HepG2 (cell line): ENCODE results near the gene LUC7L. TPM values are rescaled to one million over a fixed set of nuclear protein-coding genes. Genes with fewer than 3 reads are reported as not detected.

Experiments
- ARNT ChIP-seq: fragments of 450-650 bp; IDR thresholded peaks from 2 replicates; pipeline ENCODE4 v1.6.1; 2017
- HNRNPL ChIP-seq: fragments of 200-400 bp; formaldehyde crosslinking; IDR thresholded peaks from 2 replicates; pipeline ENCODE4 v1.6.1; 2017; ENCODE audit warnings: mild to moderate bottlenecking, low read depth, low read length
- LCORL ChIP-seq, 2 experiments: fragments of 450-650 bp in 1 of 2; sonication (generic) in 1 of 2; formaldehyde crosslinking in 1 of 2; IDR thresholded peaks; 2 replicates each; pipeline versions ENCODE4 v1.5.0 to v1.6.1; 2017 to 2020; ENCODE audit warnings: antibody characterized with exemption in 1 of 2, missing genetic modification reagents in 1 of 2
- MYC ChIP-seq: sonication (generic); formaldehyde crosslinking; IDR thresholded peaks from 2 replicates; pipeline ENCODE4 v1.9.0; 2021; ENCODE audit warnings: missing genetic modification reagents, borderline replicate concordance
- NPAS2 ChIP-seq: sonication (generic); formaldehyde crosslinking; IDR thresholded peaks from 2 replicates; pipeline ENCODE4 v1.8.0; 2022; ENCODE audit warnings: mild to moderate bottlenecking, missing genetic modification reagents, borderline replicate concordance
- SCMH1 ChIP-seq: sonication (generic); formaldehyde crosslinking; IDR thresholded peaks from 2 replicates; pipeline ENCODE4 v1.9.0; 2021; ENCODE audit warnings: missing genetic modification reagents, mild to moderate bottlenecking, borderline replicate concordance
- SRSF4 ChIP-seq: fragments of 200-400 bp; formaldehyde crosslinking; IDR thresholded peaks from one replicate; pipeline ENCODE4 v1.6.1; 2018; ENCODE audit warnings: mild to moderate bottlenecking, low read depth, low read length, moderate library complexity; ENCODE audit not compliant: poor library complexity, severe bottlenecking
- YY1 ChIP-seq: IDR thresholded peaks from 2 replicates; pipeline ENCODE4 v1.6.1; 2011; ENCODE audit warnings: low read length, low read depth, moderate library complexity, mild to moderate bottlenecking; ENCODE audit not compliant: insufficient read depth, insufficient replicate concordance
- ZNF563 ChIP-seq: sonication (generic); formaldehyde crosslinking; IDR thresholded peaks from 2 replicates; pipeline ENCODE4 v1.8.0; 2022; ENCODE audit warnings: mild to moderate bottlenecking, moderate library complexity, missing genetic modification reagents
- ZNF570 ChIP-seq: sonication (generic); formaldehyde crosslinking; IDR thresholded peaks from 2 replicates; pipeline ENCODE4 v1.4.0; 2020; ENCODE audit warnings: mild to moderate bottlenecking, missing genetic modification reagents, borderline replicate concordance
- ZNF879 ChIP-seq: sonication (generic); formaldehyde crosslinking; IDR thresholded peaks from 2 replicates; pipeline ENCODE4 v1.8.1; 2023; ENCODE audit warnings: missing genetic modification reagents
- polyA plus RNA-seq, 8 experiments: library from polyadenylated mRNA; depleted of rRNA in 3 of 8; stranded (reverse) in 7 of 8; unstranded in 1 of 8; fragments of >200 nt; fragmentation: Illumina TruSeq in 4 of 8; extraction: Trizol in 4 of 8; gene quantifications; 2 replicates each; pipeline versions ENCODE4 v1.2.1 to v1.2.3, GENCODE V29; 2011 to 2016; ENCODE audit warnings: low read depth in 4 of 8, missing spikeins in 1 of 8, mixed read lengths in 1 of 8; ENCODE audit not compliant: insufficient read depth in 1 of 8
- total RNA-seq, 5 experiments: library from RNA; depleted of rRNA; stranded (reverse); fragments of >200 nt; fragmentation: Illumina TruSeq; extraction: Trizol; gene quantifications; 2 replicates each; pipeline ENCODE4 v1.2.3, GENCODE V29; 2016; ENCODE audit warnings: low read depth in 1 of 5
- TF ChIP-seq, protein P1 (sequence below): sonication (generic); formaldehyde crosslinking; IDR thresholded peaks from 2 replicates; pipeline ENCODE4 v1.5.0; 2020; ENCODE audit warnings: mild to moderate bottlenecking, missing genetic modification reagents, borderline replicate concordance
- TF ChIP-seq, protein P2 (sequence below): sonication (generic); formaldehyde crosslinking; IDR thresholded peaks from 2 replicates; pipeline ENCODE4 v1.4.0; 2020; ENCODE audit warnings: missing genetic modification reagents
- TF ChIP-seq, protein P3 (sequence below): sonication (generic); formaldehyde crosslinking; IDR thresholded peaks from 2 replicates; pipeline ENCODE4 v1.5.0; 2020; ENCODE audit warnings: mild to moderate bottlenecking, missing genetic modification reagents

LUC7L gene
- total and polyA plus RNA-seq, 2 of the 13 experiments (the other 11 are each of a cell fraction or from before 2014, with no cell fraction given) = 48.7 to 56.9 TPM

DNA sequence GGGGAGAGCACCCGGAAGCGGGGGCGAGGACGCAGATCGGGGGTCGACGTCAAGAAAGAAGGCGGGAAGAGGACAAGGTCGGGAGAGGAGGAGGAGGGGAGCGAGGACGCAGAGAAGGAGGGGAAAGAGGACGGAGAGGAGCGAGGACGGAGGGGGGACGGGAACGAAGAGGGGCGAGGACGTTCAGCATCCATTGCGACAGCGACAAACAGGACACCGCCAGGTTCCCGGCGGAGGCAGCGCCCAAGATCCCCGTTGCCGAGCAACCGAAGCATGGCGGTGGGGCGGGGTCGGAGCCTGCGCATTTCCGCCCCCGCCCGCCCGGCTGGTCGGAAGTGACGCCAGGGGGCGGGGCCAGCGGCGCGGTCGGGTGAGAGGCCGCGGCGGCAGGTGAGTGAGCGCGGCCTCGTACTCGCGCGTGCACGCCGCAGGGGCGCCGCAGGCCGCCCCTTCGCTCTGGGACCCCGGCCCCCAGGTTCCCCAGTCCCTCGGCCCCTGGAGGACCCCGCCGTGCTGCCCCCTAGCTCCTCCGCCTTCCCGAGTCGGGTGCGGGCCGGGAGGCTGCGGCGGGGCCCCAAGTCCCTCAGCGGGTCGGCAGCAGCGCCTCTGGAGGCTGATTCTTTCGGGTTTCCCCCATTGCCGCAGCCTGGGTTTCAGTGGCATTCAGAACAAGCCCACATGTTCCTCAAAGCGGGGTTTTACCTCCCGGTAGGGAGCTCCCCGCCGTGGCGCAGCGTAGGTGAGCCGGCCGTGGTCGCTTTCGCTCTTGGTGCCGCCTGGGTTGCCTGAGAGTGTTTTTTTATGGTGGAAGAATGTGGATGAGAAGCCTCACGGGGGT is 5.4 kb upstream of the LUC7L start, which contains the start of gene FAM234A (continued):
- TF ChIP-seq, protein P1, sequence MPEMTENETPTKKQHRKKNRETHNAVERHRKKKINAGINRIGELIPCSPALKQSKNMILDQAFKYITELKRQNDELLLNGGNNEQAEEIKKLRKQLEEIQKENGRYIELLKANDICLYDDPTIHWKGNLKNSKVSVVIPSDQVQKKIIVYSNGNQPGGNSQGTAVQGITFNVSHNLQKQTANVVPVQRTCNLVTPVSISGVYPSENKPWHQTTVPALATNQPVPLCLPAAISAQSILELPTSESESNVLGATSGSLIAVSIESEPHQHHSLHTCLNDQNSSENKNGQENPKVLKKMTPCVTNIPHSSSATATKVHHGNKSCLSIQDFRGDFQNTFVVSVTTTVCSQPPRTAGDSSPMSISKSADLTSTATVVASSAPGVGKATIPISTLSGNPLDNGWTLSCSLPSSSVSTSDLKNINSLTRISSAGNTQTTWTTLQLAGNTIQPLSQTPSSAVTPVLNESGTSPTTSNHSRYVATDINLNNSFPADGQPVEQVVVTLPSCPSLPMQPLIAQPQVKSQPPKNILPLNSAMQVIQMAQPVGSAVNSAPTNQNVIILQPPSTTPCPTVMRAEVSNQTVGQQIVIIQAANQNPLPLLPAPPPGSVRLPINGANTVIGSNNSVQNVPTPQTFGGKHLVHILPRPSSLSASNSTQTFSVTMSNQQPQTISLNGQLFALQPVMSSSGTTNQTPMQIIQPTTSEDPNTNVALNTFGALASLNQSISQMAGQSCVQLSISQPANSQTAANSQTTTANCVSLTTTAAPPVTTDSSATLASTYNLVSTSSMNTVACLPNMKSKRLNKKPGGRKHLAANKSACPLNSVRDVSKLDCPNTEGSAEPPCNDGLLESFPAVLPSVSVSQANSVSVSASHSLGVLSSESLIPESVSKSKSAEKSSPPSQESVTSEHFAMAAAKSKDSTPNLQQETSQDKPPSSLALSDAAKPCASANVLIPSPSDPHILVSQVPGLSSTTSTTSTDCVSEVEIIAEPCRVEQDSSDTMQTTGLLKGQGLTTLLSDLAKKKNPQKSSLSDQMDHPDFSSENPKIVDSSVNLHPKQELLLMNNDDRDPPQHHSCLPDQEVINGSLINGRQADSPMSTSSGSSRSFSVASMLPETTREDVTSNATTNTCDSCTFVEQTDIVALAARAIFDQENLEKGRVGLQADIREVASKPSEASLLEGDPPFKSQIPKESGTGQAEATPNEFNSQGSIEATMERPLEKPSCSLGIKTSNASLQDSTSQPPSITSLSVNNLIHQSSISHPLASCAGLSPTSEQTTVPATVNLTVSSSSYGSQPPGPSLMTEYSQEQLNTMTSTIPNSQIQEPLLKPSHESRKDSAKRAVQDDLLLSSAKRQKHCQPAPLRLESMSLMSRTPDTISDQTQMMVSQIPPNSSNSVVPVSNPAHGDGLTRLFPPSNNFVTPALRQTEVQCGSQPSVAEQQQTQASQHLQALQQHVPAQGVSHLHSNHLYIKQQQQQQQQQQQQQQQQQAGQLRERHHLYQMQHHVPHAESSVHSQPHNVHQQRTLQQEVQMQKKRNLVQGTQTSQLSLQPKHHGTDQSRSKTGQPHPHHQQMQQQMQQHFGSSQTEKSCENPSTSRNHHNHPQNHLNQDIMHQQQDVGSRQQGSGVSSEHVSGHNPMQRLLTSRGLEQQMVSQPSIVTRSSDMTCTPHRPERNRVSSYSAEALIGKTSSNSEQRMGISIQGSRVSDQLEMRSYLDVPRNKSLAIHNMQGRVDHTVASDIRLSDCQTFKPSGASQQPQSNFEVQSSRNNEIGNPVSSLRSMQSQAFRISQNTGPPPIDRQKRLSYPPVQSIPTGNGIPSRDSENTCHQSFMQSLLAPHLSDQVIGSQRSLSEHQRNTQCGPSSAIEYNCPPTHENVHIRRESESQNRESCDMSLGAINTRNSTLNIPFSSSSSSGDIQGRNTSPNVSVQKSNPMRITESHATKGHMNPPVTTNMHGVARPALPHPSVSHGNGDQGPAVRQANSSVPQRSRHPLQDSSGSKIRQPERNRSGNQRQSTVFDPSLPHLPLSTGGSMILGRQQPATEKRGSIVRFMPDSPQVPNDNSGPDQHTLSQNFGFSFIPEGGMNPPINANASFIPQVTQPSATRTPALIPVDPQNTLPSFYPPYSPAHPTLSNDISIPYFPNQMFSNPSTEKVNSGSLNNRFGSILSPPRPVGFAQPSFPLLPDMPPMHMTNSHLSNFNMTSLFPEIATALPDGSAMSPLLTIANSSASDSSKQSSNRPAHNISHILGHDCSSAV (CRISPR knock-in tag) = no peak
- TF ChIP-seq YY1 (peak; percentile 87), HNRNPL (no peak), ZNF570 (CRISPR knock-in tag) (no peak), MYC (peak; percentile 65; the same call in 1 of the 2 replicates), ZNF563 (CRISPR knock-in tag) (peak; percentile 83; the same call in 1 of the 2 replicates), SCMH1 (CRISPR knock-in tag) (no peak), ARNT (no peak), NPAS2 (no peak), SRSF4 (no peak), ZNF879 (no peak), LCORL (IDR thresholded peaks at IDR 0.05) (no peak), LCORL (CRISPR knock-in tag; IDR thresholded peaks at IDR 0.05) (no peak; the same call in 1 of the 2 replicates)
- TF ChIP-seq, protein P2, sequence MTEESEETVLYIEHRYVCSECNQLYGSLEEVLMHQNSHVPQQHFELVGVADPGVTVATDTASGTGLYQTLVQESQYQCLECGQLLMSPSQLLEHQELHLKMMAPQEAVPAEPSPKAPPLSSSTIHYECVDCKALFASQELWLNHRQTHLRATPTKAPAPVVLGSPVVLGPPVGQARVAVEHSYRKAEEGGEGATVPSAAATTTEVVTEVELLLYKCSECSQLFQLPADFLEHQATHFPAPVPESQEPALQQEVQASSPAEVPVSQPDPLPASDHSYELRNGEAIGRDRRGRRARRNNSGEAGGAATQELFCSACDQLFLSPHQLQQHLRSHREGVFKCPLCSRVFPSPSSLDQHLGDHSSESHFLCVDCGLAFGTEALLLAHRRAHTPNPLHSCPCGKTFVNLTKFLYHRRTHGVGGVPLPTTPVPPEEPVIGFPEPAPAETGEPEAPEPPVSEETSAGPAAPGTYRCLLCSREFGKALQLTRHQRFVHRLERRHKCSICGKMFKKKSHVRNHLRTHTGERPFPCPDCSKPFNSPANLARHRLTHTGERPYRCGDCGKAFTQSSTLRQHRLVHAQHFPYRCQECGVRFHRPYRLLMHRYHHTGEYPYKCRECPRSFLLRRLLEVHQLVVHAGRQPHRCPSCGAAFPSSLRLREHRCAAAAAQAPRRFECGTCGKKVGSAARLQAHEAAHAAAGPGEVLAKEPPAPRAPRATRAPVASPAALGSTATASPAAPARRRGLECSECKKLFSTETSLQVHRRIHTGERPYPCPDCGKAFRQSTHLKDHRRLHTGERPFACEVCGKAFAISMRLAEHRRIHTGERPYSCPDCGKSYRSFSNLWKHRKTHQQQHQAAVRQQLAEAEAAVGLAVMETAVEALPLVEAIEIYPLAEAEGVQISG (CRISPR knock-in tag) = peak; percentile 64
- TF ChIP-seq, protein P3, sequence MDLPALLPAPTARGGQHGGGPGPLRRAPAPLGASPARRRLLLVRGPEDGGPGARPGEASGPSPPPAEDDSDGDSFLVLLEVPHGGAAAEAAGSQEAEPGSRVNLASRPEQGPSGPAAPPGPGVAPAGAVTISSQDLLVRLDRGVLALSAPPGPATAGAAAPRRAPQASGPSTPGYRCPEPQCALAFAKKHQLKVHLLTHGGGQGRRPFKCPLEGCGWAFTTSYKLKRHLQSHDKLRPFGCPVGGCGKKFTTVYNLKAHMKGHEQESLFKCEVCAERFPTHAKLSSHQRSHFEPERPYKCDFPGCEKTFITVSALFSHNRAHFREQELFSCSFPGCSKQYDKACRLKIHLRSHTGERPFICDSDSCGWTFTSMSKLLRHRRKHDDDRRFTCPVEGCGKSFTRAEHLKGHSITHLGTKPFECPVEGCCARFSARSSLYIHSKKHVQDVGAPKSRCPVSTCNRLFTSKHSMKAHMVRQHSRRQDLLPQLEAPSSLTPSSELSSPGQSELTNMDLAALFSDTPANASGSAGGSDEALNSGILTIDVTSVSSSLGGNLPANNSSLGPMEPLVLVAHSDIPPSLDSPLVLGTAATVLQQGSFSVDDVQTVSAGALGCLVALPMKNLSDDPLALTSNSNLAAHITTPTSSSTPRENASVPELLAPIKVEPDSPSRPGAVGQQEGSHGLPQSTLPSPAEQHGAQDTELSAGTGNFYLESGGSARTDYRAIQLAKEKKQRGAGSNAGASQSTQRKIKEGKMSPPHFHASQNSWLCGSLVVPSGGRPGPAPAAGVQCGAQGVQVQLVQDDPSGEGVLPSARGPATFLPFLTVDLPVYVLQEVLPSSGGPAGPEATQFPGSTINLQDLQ (CRISPR knock-in tag) = no peak
